GM12875 (cell line): Measurements from ENCODE around the gene UGT2B10.

Experiments used
- H3K4me3 ChIP-seq: one replicate; pipeline ENCODE4 v1.5.1; 2011; ENCODE audit warnings: low read depth, low read length, control low read depth
- TF ChIP-seq, protein P1 (sequence below): IDR thresholded peaks from 2 replicates; pipeline ENCODE4 v1.5.1; 2011; ENCODE audit warnings: low read depth, mild to moderate bottlenecking, control low read depth, inconsistent platforms, low read length, moderate library complexity, borderline replicate concordance; ENCODE audit not compliant: insufficient read depth

The UGT2B10 gene

DNA sequence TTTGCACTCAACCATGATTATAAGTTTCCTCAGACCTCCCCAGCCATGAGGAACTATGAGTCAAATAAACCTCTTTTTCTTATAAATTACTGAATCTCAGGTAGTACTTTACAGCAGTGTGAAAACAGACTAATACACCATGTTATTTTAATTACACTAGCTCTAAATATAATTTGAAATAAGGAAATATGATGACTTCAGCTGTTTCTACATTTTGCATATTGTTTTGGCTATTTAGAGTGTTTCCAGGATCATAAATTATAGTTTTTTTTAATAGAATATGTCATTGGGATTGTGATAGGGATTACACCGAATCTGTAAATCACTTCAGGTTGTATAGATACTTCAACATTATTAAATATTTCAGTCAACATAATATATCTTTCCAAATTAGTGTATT is 43.9 kb downstream of the UGT2B10 start:
- no peak overlapping the region for H3K4me3 ChIP-seq
- TF ChIP-seq, protein P1, sequence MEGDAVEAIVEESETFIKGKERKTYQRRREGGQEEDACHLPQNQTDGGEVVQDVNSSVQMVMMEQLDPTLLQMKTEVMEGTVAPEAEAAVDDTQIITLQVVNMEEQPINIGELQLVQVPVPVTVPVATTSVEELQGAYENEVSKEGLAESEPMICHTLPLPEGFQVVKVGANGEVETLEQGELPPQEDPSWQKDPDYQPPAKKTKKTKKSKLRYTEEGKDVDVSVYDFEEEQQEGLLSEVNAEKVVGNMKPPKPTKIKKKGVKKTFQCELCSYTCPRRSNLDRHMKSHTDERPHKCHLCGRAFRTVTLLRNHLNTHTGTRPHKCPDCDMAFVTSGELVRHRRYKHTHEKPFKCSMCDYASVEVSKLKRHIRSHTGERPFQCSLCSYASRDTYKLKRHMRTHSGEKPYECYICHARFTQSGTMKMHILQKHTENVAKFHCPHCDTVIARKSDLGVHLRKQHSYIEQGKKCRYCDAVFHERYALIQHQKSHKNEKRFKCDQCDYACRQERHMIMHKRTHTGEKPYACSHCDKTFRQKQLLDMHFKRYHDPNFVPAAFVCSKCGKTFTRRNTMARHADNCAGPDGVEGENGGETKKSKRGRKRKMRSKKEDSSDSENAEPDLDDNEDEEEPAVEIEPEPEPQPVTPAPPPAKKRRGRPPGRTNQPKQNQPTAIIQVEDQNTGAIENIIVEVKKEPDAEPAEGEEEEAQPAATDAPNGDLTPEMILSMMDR = no peak

DNA sequence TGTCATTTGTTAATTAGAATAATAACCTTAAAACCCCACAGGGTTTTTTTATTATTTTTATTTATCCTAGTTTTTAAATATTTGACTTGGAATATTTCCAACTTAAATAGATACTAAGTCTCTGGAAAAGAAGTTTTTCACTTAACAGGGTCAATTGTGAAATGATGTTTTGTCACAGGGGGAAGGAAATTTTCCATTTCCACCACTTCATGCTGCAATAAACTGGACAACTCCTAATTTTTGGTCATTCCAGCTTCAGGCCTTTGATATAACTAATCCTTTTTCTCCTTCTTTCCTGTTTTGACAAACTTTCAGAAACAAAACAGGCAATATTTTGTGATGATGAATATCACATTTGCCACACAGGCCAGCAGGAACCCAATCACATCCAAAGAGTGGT is 45.3 kb downstream of the UGT2B10 start:
- no peak overlapping the region for H3K4me3 ChIP-seq
- TF ChIP-seq, protein P1 = no peak

- no peak overlapping the region for H3K4me3 ChIP-seq
- TF ChIP-seq, protein P1 = no peak
Measured at GRCh38 chr4:68864438-68865187, 48.8 kb downstream of the UGT2B10 start.

GRCh38 chr4:68865188-68865638 is 49.4 kb downstream of the UGT2B10 start:
- TF ChIP-seq, protein P1 = no peak
- H3K4me3 ChIP-seq = no peak overlapping the region

GRCh38 chr4:68865760-68866159 is 50.0 kb downstream of the UGT2B10 start:
- no peak overlapping the region for H3K4me3 ChIP-seq
- TF ChIP-seq, protein P1 = no peak

GRCh38 chr4:68869274-68869773 is 53.5 kb downstream of the UGT2B10 start:
- TF ChIP-seq, protein P1 = no peak
- H3K4me3 ChIP-seq = no peak overlapping the region

- TF ChIP-seq, protein P1 = no peak
- no peak overlapping the region for H3K4me3 ChIP-seq
Measured at GRCh38 chr4:68871809-68872642, 56.2 kb downstream of the UGT2B10 start.
